HG02798 (cell line): Measurements from ENCODE around the gene LHX4.

Experiments used
- ATAC-seq: cut with Tn5 transposase; IDR thresholded peaks from one replicate; pipeline ENCODE4 v1.9.1; 2021; ENCODE audit warnings: mild to moderate bottlenecking; ENCODE audit not compliant: unreplicated experiment, poor library complexity

LHX4 gene

GRCh38 chr1:180288940-180289339 is 58.9 kb downstream of the LHX4 start:
- ATAC-seq = no peak

- ATAC-seq = no peak
Measured at GRCh38 chr1:180290265-180291001, 60.4 kb downstream of the LHX4 start.

- no peak for ATAC-seq
Measured at GRCh38 chr1:180291004-180291403, 60.9 kb downstream of the LHX4 start.

- no peak for ATAC-seq
Measured at GRCh38 chr1:180294711-180295110, 64.6 kb downstream of the LHX4 start.

- ATAC-seq = no peak
Measured at GRCh38 chr1:180295999-180296398, 65.9 kb downstream of the LHX4 start.

GRCh38 chr1:180299479-180300221 is 69.6 kb downstream of the LHX4 start:
- ATAC-seq = no peak

GRCh38 chr1:180301135-180301742 is 71.2 kb downstream of the LHX4 start:
- ATAC-seq = no peak

GRCh38 chr1:180309338-180309737 is 79.3 kb downstream of the LHX4 start:
- no peak for ATAC-seq

GRCh38 chr1:180310095-180310494 is 80.0 kb downstream of the LHX4 start:
- no peak for ATAC-seq

- no peak for ATAC-seq
Measured at GRCh38 chr1:180311011-180311730, 81.1 kb downstream of the LHX4 start.

GRCh38 chr1:180312926-180313325 is 82.9 kb downstream of the LHX4 start:
- ATAC-seq = no peak

GRCh38 chr1:180327089-180327488 is 97.0 kb downstream of the LHX4 start:
- ATAC-seq = no peak
